Stimulated activated memory B cell treated with anti-CD40 and anti-IgM and Interleukin-4, amounts not matched to agents 10 μg/mL and 1 μg/mL and 100 μg/mL, for 72 hours (primary cell): Measurements from ENCODE around the gene C1GALT1.

Experiments
- ATAC-seq: fragments of 150-1000 bp; cut with Tn5 transposase; 2 replicates; pipeline ENCODE4 v1.10.0; 2021
- H3K27ac Mint-ChIP-seq: one replicate; pipeline ENCODE4 v1.8.0; 2022; ENCODE audit warnings: mild to moderate bottlenecking, mixed read lengths
- H3K27me3 Mint-ChIP-seq: one replicate; pipeline ENCODE4 v1.8.0; 2022; ENCODE audit warnings: mixed read lengths
- H3K36me3 Mint-ChIP-seq: one replicate; pipeline ENCODE4 v1.8.0; 2022; ENCODE audit warnings: mixed read lengths
- H3K4me1 Mint-ChIP-seq: one replicate; pipeline ENCODE4 v1.8.0; 2022; ENCODE audit warnings: mixed read lengths
- H3K4me3 Mint-ChIP-seq: one replicate; pipeline ENCODE4 v1.8.0; 2022; ENCODE audit warnings: mild to moderate bottlenecking, moderate library complexity, mixed read lengths
- H3K9me3 Mint-ChIP-seq: one replicate; pipeline ENCODE4 v1.8.0; 2022; ENCODE audit warnings: mixed read lengths

The C1GALT1 gene

DNA sequence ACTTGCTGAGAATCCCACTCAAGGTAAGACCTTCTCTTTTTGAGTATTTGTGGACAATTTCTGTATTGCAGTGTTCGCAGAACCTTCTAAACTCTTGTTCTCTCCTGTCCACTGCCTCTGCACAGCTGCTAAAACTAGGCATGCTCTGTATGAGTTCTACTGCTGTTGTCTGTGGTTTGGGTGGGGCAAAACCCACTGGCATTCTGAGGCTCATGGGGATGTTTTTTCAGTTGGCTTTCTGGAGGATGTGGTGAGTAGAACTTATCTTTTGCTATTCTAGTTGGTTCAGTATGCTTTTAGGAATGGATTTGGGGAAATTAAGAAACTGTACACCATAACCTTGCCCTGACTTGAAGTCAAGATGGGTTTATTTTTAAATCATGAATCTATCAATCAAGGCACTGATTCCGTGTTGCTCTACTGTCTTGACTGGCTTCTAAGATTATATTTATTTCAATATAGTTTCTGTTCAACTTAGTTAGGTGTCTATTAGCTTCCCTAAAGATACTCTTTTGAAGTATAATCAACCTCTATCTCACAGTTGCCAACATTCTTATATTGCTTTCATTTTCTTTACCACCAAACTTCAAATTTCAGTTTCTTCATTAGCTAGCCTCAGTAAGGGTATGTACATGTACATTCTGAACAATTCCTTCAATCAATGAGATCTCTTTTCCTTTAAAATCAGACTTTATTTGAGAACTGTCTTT, 25.0 kb upstream of the C1GALT1 start:
- H3K27ac Mint-ChIP-seq = peak overlapping the region; percentile 94
- peaks cover 5% of the 10 kb centered on the region for H3K36me3 Mint-ChIP-seq
- peak; percentile 97 for ATAC-seq
- peak overlapping the region; percentile 80 for H3K4me3 Mint-ChIP-seq
- no peaks in the 10 kb centered on the region for H3K27me3 Mint-ChIP-seq
- H3K4me1 Mint-ChIP-seq = peaks cover 53% of the 10 kb centered on the region
- peaks cover 10% of the 10 kb centered on the region for H3K9me3 Mint-ChIP-seq

DNA sequence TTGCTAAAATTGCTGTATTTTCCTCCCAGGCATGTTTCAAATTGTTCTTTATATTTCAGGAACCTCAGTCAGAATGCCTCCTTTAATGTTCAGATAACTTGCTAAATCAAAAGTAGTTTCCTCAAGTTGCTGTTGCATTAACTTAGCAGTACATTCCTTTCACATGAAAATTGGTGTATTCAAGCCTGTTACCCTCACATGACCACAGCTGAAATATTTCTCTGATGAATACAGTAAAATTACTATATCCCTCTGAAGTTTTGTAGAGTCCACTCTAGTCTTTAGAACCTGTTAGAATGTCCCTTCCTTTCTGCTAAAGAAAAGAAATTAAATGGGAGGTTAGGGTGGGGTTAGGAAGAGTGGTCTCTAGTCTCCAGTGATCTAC, 24.5 kb upstream of the C1GALT1 start:
- peak overlapping the region; percentile 80 for H3K4me3 Mint-ChIP-seq
- peak overlapping the region; percentile 94 for H3K27ac Mint-ChIP-seq
- peaks cover 10% of the 10 kb centered on the region for H3K9me3 Mint-ChIP-seq
- peaks cover 53% of the 10 kb centered on the region for H3K4me1 Mint-ChIP-seq
- no peak for ATAC-seq
- no peaks in the 10 kb centered on the region for H3K27me3 Mint-ChIP-seq
- peaks cover 5% of the 10 kb centered on the region for H3K36me3 Mint-ChIP-seq

DNA sequence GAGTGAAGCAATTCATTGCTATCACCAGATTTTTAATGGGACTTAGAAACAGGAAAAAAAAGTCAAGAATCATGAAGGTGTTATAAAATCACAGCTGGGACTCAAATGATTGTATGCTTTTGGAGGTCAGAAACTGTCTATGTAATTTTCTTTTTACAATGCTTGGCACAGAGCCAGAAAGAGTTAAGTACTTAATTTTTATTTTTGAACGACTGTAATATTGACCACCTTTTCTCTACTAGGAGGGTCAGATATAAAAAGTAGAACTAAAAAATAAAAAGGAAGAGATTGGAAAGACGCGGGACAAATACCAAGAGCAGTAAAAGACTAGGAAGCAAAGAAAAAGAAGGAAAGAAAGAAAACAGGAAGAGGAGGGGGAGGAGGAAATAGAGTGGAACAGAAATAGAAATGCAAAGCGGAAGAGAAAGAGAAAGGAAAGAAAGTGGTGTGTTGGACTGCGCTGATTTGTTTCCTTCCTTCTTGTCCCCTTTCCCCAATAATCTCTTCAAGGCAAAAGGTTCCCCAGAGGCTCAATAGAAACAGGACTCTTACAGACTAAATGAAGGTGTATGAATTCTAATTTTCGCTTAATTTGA, 23.2 kb upstream of the C1GALT1 start:
- peak; percentile 60 for ATAC-seq
- Mint-ChIP-seq H3K4me1 (peaks cover 55% of the 10 kb centered on the region), H3K27ac (peak overlapping the region; percentile 94), H3K9me3 (peaks cover 7% of the 10 kb centered on the region), H3K27me3 (no peaks in the 10 kb centered on the region), H3K36me3 (peaks cover 1% of the 10 kb centered on the region), H3K4me3 (peak overlapping the region; percentile 79)

DNA sequence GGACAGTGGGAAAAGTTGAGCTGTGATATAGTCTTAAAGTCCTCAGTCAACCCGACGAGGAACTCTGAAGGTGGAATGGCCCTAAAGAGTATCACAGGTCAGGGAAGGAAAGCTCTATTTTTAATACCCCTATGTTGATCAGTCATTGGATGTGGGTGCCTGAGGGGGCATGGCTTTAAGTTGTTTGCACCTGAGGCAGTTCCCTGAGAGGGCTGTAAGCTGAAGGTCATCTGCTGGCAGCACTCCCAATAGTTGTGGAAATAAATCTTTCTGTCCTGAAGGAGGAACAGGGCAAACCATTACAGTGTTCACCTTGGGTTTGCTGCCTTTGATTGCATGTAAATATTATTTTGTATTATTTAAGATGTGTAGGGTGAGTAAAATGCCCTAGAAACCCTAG, 17.8 kb upstream of the C1GALT1 start:
- no peak for ATAC-seq
- Mint-ChIP-seq H3K9me3 (no peaks in the 10 kb centered on the region), H3K4me1 (peaks cover 47% of the 10 kb centered on the region), H3K4me3 (no peak overlapping the region), H3K27me3 (no peaks in the 10 kb centered on the region), H3K36me3 (peaks cover 22% of the 10 kb centered on the region), H3K27ac (peak overlapping the region; percentile 40)

DNA sequence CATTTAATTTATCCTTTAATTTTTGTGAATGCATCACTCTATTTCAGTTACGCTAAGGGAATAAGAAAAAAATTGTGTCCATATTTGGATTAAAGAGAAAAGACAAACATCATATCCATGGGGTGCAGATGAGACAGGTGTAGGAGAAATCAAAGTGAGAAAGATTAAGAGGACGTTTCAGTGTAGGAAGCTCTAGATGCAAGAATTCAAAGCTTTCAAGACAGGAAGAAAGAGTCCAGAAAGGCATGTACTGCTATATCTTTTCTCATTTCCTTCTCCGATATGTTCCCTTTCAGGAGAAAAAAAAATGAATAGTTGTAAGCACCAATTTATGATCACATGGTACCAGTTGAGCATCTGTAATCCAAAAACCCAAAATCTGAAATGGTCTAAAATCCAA, 17.0 kb upstream of the C1GALT1 start:
- peaks cover 29% of the 10 kb centered on the region for H3K36me3 Mint-ChIP-seq
- peak overlapping the region; percentile 40 for H3K27ac Mint-ChIP-seq
- H3K9me3 Mint-ChIP-seq = peaks cover 3% of the 10 kb centered on the region
- peaks cover 47% of the 10 kb centered on the region for H3K4me1 Mint-ChIP-seq
- H3K27me3 Mint-ChIP-seq = no peaks in the 10 kb centered on the region
- ATAC-seq = no peak
- no peak overlapping the region for H3K4me3 Mint-ChIP-seq

DNA sequence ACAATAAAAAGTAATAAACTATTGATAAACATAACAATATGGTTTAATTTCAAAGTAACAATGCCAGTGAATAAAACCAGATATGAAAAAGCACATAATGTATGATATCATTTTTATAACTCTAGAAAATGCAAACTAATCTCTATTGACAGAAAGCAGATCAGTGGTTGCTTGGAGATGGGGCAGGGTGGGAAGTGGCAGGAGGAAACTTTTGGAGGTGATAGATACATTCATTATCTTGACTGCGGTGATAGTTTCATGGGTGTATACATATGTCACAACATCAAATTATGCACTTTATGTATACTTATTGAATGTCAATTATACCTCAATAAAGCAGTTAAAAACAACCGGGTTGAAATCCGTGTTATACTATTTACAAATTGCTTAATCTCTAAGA, 16.0 kb upstream of the C1GALT1 start:
- H3K9me3 Mint-ChIP-seq = peaks cover 8% of the 10 kb centered on the region
- no peak overlapping the region for H3K4me3 Mint-ChIP-seq
- H3K4me1 Mint-ChIP-seq = peaks cover 38% of the 10 kb centered on the region
- peaks cover 39% of the 10 kb centered on the region for H3K36me3 Mint-ChIP-seq
- no peak for ATAC-seq
- H3K27me3 Mint-ChIP-seq = no peaks in the 10 kb centered on the region
- peak overlapping the region; percentile 17 for H3K27ac Mint-ChIP-seq

DNA sequence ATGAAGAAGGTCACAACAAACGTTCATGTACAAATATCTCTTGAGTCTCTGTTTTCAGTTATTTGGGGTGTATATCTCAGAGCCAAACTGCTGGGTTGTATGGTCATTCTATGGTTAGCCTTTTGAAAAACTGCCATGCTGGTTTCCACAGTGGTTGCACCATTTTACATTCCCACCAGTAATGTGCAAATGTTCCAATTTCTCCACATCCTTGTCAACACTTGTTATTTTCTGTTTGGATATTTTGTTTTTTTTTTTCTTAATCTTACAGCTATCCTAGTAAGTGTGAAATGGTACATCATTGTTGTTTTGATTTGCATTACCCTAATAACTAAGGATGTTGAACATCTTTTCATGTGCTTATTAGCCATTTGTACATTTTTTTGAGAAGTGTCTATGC, 13.0 kb upstream of the C1GALT1 start:
- H3K9me3 Mint-ChIP-seq = peaks cover 19% of the 10 kb centered on the region
- H3K36me3 Mint-ChIP-seq = peaks cover 58% of the 10 kb centered on the region
- H3K4me3 Mint-ChIP-seq = no peak overlapping the region
- H3K4me1 Mint-ChIP-seq = peaks cover 46% of the 10 kb centered on the region
- no peak for ATAC-seq
- no peak overlapping the region for H3K27ac Mint-ChIP-seq
- no peaks in the 10 kb centered on the region for H3K27me3 Mint-ChIP-seq

DNA sequence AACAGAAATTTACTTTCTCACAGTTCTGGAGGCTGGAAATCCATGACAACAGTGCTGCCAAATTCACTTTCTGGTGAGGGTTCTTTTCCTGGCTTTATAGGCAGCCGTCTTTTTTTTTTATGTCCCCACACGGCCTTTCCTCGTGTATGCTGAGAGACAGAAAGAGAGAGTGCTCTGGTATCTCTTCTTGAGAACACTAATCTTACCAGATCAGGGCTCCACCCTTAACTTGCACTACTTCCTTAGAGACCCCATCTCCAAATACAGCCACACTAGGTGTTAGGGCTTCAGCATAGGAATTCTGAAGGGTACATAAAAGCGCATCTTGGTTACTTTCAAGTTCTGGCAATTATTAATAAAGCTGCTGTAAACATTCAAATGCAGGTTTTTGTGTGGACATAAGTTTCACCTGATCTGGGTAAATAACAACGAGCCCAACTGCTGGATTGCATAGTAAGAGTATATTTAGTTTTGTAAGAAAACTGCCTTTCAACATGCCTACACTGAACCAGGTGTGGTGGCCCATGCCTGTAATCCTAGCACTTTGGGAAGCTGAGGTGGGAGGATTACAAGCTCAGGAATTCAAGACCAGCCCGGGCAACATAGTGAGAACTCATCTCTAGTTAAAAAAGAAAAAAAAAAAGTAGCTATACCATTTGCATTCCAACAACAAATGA, 8.2 kb upstream of the C1GALT1 start:
- no peak overlapping the region for H3K4me3 Mint-ChIP-seq
- H3K9me3 Mint-ChIP-seq = peaks cover 24% of the 10 kb centered on the region
- peaks cover 49% of the 10 kb centered on the region for H3K4me1 Mint-ChIP-seq
- H3K27me3 Mint-ChIP-seq = no peaks in the 10 kb centered on the region
- peak overlapping the region; percentile 80 for H3K27ac Mint-ChIP-seq
- ATAC-seq = no peak
- peaks cover 50% of the 10 kb centered on the region for H3K36me3 Mint-ChIP-seq

DNA sequence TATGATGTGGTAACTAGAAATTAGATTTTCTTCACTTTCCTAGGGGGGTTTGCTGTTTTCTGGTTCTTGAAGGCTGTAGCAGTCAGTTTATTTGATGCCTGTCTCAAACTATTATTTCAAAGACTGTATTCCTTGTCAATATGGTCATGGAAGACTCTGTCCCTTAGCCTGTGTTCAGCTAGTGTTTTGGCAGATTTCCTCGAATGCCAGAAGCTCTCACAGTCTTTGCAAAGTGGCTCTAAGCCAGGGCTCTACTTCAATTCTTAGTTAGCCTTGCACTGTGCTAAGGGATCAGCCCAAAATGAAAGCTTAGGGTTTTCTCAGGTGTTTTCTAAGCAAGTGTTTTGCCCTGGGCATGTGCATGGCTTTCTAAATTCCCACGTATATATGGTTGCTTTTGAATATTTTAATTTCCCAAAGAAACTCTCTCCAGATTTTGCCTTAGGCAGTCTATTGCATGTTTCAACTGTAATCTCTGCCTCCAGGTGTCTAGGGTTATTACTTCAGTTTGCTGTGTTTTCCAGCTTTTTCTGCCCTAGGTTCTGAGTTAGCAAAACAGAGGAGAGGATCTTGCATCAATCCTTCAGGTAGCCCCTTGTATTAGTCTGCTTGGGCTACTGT, 7.2 kb upstream of the C1GALT1 start:
- no peak for ATAC-seq
- H3K4me3 Mint-ChIP-seq = no peak overlapping the region
- peak overlapping the region; percentile 80 for H3K27ac Mint-ChIP-seq
- H3K9me3 Mint-ChIP-seq = peaks cover 21% of the 10 kb centered on the region
- peaks cover 40% of the 10 kb centered on the region for H3K4me1 Mint-ChIP-seq
- H3K27me3 Mint-ChIP-seq = no peaks in the 10 kb centered on the region
- peaks cover 39% of the 10 kb centered on the region for H3K36me3 Mint-ChIP-seq

DNA sequence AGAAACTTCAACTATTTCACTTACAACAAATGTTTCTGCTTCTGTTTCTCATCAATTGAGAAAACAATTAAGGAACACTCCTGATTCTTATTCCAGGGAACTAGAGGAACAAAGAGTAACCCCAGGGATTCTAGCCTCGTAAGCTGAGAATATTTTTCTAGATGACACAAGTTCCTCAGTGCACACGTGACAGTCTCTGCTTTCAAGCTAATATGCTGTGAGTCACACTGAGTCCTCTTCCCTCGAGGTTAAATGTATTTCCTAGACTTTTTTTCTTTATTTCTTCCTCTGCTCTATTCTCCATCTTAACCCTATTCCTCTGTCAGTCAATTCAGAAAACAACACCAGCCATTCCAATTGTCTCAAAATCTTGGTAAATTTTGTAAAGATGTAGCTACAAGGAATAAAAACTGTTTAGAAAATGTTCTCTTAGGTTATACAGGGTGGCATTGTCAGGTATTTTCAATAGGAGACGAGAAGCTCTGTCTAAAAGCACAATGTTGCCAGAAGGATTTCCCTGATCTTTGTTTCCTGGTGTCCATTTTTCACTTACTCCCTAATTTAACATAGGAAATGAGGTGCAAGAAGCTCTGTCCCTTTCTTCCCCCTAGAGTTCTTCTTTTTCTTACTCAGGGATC, 5.8 kb upstream of the C1GALT1 start:
- ATAC-seq = no peak
- Mint-ChIP-seq H3K27me3 (no peaks in the 10 kb centered on the region), H3K27ac (peak overlapping the region; percentile 80), H3K4me3 (no peak overlapping the region), H3K4me1 (peaks cover 45% of the 10 kb centered on the region), H3K9me3 (peaks cover 13% of the 10 kb centered on the region), H3K36me3 (peaks cover 25% of the 10 kb centered on the region)

DNA sequence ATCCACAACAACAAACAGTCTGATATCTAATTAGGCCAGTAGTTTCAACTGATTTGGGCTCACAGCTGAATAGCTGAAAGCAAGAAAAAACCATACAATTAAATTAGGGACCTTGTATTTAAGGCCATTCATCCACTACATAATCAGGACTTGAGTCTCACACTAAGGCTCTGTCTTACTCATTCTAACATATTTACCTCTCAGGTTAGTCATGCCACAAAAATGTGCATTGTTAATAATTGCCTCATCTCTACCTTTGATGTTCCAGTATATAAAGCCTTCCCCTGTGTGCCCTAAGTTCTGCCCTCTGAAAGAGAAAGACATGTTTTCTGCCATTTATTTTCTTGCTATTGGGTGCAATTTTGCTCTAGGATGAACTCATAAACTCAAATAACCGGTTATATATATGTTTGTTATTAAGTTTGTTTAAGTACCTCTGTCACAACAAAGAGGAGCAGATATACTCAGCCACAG, 5.3 kb upstream of the C1GALT1 start:
- Mint-ChIP-seq H3K4me1 (peaks cover 45% of the 10 kb centered on the region), H3K4me3 (no peak overlapping the region), H3K9me3 (peaks cover 12% of the 10 kb centered on the region), H3K36me3 (peaks cover 22% of the 10 kb centered on the region), H3K27ac (peak overlapping the region; percentile 80), H3K27me3 (no peaks in the 10 kb centered on the region)
- ATAC-seq = no peak

DNA sequence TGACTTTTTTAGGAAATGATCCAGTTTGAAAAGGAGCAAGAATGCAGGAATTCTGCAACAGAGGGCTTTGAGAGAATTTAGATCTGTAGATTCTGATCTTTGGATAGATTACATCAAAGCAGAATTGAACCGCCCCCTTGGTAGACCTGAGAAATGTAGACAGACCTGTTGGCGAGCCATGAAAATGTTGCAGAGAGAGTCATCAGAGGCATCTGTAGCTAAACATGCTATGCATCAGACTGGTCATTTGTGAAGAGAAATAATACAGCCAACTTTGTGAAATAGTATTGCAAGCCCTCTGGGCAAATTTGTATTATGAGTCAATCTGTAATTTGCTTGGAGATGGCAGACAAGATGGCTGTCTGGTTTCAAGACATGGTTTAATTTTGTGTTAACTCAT, 4.3 kb upstream of the C1GALT1 start:
- H3K9me3 Mint-ChIP-seq = peaks cover 7% of the 10 kb centered on the region
- H3K27ac Mint-ChIP-seq = peak overlapping the region; percentile 80
- H3K27me3 Mint-ChIP-seq = no peaks in the 10 kb centered on the region
- peaks cover 38% of the 10 kb centered on the region for H3K4me1 Mint-ChIP-seq
- ATAC-seq = no peak
- H3K36me3 Mint-ChIP-seq = peaks cover 12% of the 10 kb centered on the region
- H3K4me3 Mint-ChIP-seq = no peak overlapping the region

DNA sequence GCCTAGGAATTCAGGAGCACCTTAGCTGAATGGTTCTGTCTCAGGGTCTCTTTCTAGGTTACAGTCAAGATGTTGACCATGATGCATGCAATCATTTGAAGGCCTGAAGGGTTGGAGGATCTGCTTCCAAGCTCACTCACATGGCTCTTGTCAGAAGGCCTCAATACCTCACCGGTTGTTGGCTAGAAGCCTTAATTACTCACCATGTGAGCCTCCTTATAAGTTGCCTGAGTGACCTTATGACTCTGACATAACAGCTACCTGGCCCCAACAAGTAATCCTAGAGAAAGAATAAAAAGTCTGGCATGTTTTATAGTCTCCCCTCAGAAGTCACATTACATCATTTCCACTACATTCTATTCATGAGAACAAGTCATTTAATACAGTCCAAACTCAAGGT, 3.4 kb upstream of the C1GALT1 start:
- ATAC-seq = no peak

DNA sequence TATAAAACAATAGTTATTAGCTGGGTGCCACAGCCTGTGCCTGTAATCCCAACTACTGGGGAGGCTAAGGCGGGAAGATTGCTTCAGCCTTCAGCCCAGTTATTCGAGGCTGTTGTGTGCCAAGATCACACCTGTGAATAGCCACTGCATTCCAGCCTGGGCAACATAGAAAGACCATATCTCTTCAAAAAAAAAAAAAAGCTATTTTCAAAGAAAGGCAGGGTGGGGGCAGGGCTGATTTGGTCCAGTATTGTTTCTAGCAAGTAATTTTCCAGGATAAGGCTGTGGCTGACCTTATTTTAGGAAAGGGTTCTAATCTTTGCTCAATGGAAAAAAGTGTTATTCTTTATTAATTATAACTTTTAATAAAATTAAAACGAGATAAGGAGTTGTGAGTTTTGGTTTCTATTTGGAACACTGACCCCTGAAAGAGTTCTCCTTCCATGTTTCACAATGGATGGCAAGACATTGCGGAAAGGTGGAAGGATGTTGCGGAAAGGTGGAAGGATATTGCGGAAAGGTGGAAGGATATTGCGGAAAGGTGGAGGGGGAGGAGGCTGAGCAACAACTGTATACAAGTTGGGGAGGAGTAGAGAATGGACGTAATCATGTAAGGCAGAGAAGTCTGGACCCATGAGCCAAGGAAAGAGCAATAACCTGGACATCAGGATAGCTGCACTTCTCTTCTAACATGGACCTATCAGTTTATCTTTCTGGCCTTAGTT, 1.5 kb upstream of the C1GALT1 start:
- ATAC-seq = no peak
- H3K27ac Mint-ChIP-seq = peak overlapping the region; percentile 98
- peak overlapping the region; percentile 89 for H3K4me3 Mint-ChIP-seq
- H3K4me1 Mint-ChIP-seq = peaks cover 24% of the 10 kb centered on the region
- H3K36me3 Mint-ChIP-seq = peaks cover 6% of the 10 kb centered on the region
- no peaks in the 10 kb centered on the region for H3K9me3 Mint-ChIP-seq
- no peaks in the 10 kb centered on the region for H3K27me3 Mint-ChIP-seq

More for the DNA sequence above, 3.4 kb upstream of the C1GALT1 start:
- Mint-ChIP-seq H3K27ac (peak overlapping the region; percentile 46), H3K27me3 (no peaks in the 10 kb centered on the region), H3K9me3 (peaks cover 5% of the 10 kb centered on the region), H3K36me3 (peaks cover 8% of the 10 kb centered on the region), H3K4me3 (no peak overlapping the region), H3K4me1 (peaks cover 35% of the 10 kb centered on the region)
